ENCODE results near the gene DOK7. TPM values are rescaled to one million over a fixed set of nuclear protein-coding genes. Genes with fewer than 3 reads are reported as not detected.

The DOK7 gene
- total and polyA plus RNA-seq, 2 donors (not counting 3 experiments of a cell fraction or from before 2014, with no cell fraction given): not detected

GRCh38 chr4:3429651-3430050 is 33.5 kb upstream of the DOK7 start:
- H4K20me1 ChIP-seq (replicated peaks; ENCODE audit: control insufficient read depth, extremely low read depth, insufficient read depth, low read length): no peaks in the 10 kb centered on the region

More at GRCh38 chr4:3429651-3430050, 33.5 kb upstream of the DOK7 start:
- ChIA-PET POLR2A (no interaction called here), CTCF (interaction anchor here (1.3 to 2.4 kb wide), 3 partner anchors 9 to 84 kb away, joined by 4 to 22 read pairs (median 4); no protein-coding TSS in a partner anchor)
- no TSS peak for BruUV-seq (replicated peaks)
- no peaks in the 10 kb centered on the region for H3K4me1 ChIP-seq (ENCODE audit: control insufficient read depth, extremely low read depth, insufficient read depth, low read length)
- H3K79me2 ChIP-seq (ENCODE audit: control insufficient read depth, insufficient read depth, low read length): no peaks in the 10 kb centered on the region
- H3K36me3 ChIP-seq (ENCODE audit: control insufficient read depth in 2 of 2, extremely low read depth in 1 of 2, insufficient read depth in 2 of 2, low read length in 2 of 2): peaks cover 2 to 25% of the 10 kb centered on the region in 2 experiments
- H3K4me2 ChIP-seq (ENCODE audit: insufficient read depth, low read length): no peak overlapping the region
- TF ChIP-seq GATA2 (IDR thresholded peaks at IDR 0.05; ENCODE audit: insufficient read depth, insufficient read length, low read depth, low read length) (no peak), MAX (IDR thresholded peaks at IDR 0.05; ENCODE audit: insufficient read depth, insufficient read length) (no peak), EZH2 (IDR thresholded peaks at IDR 0.05; ENCODE audit: borderline replicate concordance, low read depth, low read length, severe bottlenecking) (no peak), JUN (IDR thresholded peaks at IDR 0.05; ENCODE audit: borderline replicate concordance, insufficient read depth, insufficient read length, low read depth) (no peak), CTCF (IDR thresholded peaks at IDR 0.05; ENCODE audit: extremely low read depth in 1 of 2, insufficient read depth in 1 of 2, low read depth in 1 of 2, low read length in 2 of 2) (no peak), POLR2A (IDR thresholded peaks at IDR 0.05; ENCODE audit: low read depth, low read length) (no peak), FOS (IDR thresholded peaks at IDR 0.05; ENCODE audit: borderline replicate concordance, insufficient read depth, low read length) (no peak), MYC (IDR thresholded peaks at IDR 0.05; ENCODE audit: low read depth, low read length) (no peak), POLR2AphosphoS5 (IDR thresholded peaks at IDR 0.05; ENCODE audit: insufficient read depth, low read depth, low read length) (no peak)
- H2AFZ ChIP-seq (ENCODE audit: low read depth, low read length): no peak overlapping the region
- no peak overlapping the region for H3K27ac ChIP-seq (ENCODE audit: insufficient read depth, low read depth, low read length)
- intact Hi-C loops (cut with micrococcal nuclease) (loop anchor here (10.0 kb wide), 1 partner anchor 185 kb away; the partner anchor contains the start of gene MSANTD1), dilution Hi-C loops (cut with MboI; ENCODE audit: extremely low pct_ligation_motif_present, low sequenced_read_pairs) (no loop called here)
- H3K27me3 ChIP-seq (ENCODE audit: control insufficient read depth in 2 of 2, insufficient read depth in 2 of 2, low read length in 2 of 2): no peaks in the 10 kb centered on the region
- H3K9ac ChIP-seq (replicated peaks; ENCODE audit: extremely low read depth, insufficient read depth, low read length): no peak overlapping the region
- H3K9me3 ChIP-seq (replicated peaks; ENCODE audit: control insufficient read depth, insufficient read depth, low read length): no peaks in the 10 kb centered on the region
- FAIRE-seq: no peak
- no peak for DNase-seq (ENCODE audit: low read depth, low spot score)
- no peaks in the 10 kb centered on the region for H3K9me1 ChIP-seq (replicated peaks; ENCODE audit: control insufficient read depth, extremely low read depth, insufficient read depth, low read length)
- no peak overlapping the region for H3K4me3 ChIP-seq (replicated peaks in 1 of 3; ENCODE audit: insufficient read depth in 1 of 3, low read depth in 1 of 3, low read length in 3 of 3)

Data from endothelial cell of umbilical vein (primary cell).